MCF 10A (cell line): ENCODE measurements around the gene ZNF487. TPM values are rescaled to one million over a fixed set of nuclear protein-coding genes. Genes with fewer than 3 reads are reported as not detected.
"Not testable (repeated sequence)": the region's sequence is repeated elsewhere in the genome, so short reads cannot be mapped to it uniquely, and the experiment has no call there.

Experiments
- BruUV-seq: library from RNA; stranded (reverse); fragments of 400-500 nt; replicated peaks from 2 replicates; lab custom pipeline; 2021; lab: Mats Ljungman, UMichigan
- CTCF ChIA-PET: fragments of 300-600 bp; sonication (Branson Sonifier 250); formaldehyde crosslinking; extraction: SDS; loops from one replicate; lab custom pipeline; 2021; ENCODE audit warnings: antibody characterized with exemption, inconsistent platforms; lab: Yijun Ruan, JAX
- POLR2A ChIA-PET: fragments of 300-600, 350-650 bp; sonication (Branson Sonifier 250); formaldehyde crosslinking; extraction: SDS; loops from one replicate; lab custom pipeline; 2020; ENCODE audit warnings: antibody characterized with exemption, inconsistent platforms; lab: Yijun Ruan, JAX
- DNase-seq: peaks from one replicate; pipeline ENCODE4 v3.0.0-alpha.2; 2018; ENCODE audit not compliant: unreplicated experiment
- H3K27ac Mint-ChIP-seq: one replicate; pipeline ENCODE4 v1.8.0; 2022; ENCODE audit warnings: mild to moderate bottlenecking, low read depth, mixed read lengths; ENCODE audit not compliant: unreplicated experiment
- H3K27me3 Mint-ChIP-seq: one replicate; pipeline ENCODE4 v1.8.0; 2022; ENCODE audit warnings: mixed read lengths; ENCODE audit not compliant: insufficient read depth, unreplicated experiment
- H3K36me3 Mint-ChIP-seq: one replicate; pipeline ENCODE4 v1.8.0; 2022; ENCODE audit warnings: mild to moderate bottlenecking, moderate library complexity, mixed read lengths; ENCODE audit not compliant: insufficient read depth, unreplicated experiment
- H3K4me1 Mint-ChIP-seq: one replicate; pipeline ENCODE4 v1.8.0; 2022; ENCODE audit warnings: mixed read lengths; ENCODE audit not compliant: insufficient read depth, unreplicated experiment
- H3K4me3 Mint-ChIP-seq: one replicate; pipeline ENCODE4 v1.8.0; 2022; ENCODE audit warnings: mild to moderate bottlenecking, moderate library complexity, mixed read lengths; ENCODE audit not compliant: unreplicated experiment
- H3K9me3 Mint-ChIP-seq: one replicate; pipeline ENCODE4 v1.8.0; 2022; ENCODE audit warnings: mixed read lengths; ENCODE audit not compliant: unreplicated experiment
- intact Hi-C: fragments of 100-400 bp; cut with micrococcal nuclease; formaldehyde crosslinking; loops from 2 replicates; pipeline ENCODE4 v1.14.1; 2022
- total RNA-seq: library from RNA; stranded (reverse); gene quantifications from 2 replicates; pipeline ENCODE4 v1.2.3, GENCODE V29; 2022
- TF ChIP-seq, protein P1 (sequence below): fragments of 200-600 bp; IDR thresholded peaks from one replicate; pipeline ENCODE4 v1.8.0; 2022; ENCODE audit warnings: antibody characterized with exemption, mild to moderate bottlenecking; ENCODE audit not compliant: unreplicated experiment

Gene ZNF487
- total RNA-seq, 1 experiment from 2014 or later, result 2.2 TPM

DNA sequence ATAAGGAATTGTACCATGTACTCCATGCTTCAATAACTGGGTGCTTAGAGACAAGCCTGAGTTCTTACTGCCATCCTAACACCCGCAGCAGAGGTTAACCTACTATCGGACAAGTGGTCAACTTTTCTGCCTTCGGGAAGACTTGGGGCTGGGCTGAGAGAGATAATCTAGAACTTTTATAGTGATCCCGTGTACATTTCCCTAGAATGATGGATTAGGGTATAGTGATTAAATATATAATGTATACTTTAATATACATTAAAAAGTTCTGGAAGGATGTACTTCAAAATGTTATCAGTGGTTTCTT is 15.8 kb upstream of the ZNF487 start:
- Mint-ChIP-seq H3K27ac (peak overlapping the region; percentile 93), H3K9me3 (no peaks in the 10 kb centered on the region), H3K4me3 (peak overlapping the region; percentile 85), H3K36me3 (no peaks in the 10 kb centered on the region), H3K4me1 (peaks cover 13% of the 10 kb centered on the region), H3K27me3 (no peaks in the 10 kb centered on the region)
- BruUV-seq, result no TSS peak
- DNase-seq, result no peak
- CTCF ChIA-PET, result interaction anchor here (0.6 to 1.2 kb wide), 3 partner anchors 13 to 16 kb away, joined by 3 to 5 read pairs (median 4); partner anchors contain the start of gene ZNF487
- TF ChIP-seq, protein P1, sequence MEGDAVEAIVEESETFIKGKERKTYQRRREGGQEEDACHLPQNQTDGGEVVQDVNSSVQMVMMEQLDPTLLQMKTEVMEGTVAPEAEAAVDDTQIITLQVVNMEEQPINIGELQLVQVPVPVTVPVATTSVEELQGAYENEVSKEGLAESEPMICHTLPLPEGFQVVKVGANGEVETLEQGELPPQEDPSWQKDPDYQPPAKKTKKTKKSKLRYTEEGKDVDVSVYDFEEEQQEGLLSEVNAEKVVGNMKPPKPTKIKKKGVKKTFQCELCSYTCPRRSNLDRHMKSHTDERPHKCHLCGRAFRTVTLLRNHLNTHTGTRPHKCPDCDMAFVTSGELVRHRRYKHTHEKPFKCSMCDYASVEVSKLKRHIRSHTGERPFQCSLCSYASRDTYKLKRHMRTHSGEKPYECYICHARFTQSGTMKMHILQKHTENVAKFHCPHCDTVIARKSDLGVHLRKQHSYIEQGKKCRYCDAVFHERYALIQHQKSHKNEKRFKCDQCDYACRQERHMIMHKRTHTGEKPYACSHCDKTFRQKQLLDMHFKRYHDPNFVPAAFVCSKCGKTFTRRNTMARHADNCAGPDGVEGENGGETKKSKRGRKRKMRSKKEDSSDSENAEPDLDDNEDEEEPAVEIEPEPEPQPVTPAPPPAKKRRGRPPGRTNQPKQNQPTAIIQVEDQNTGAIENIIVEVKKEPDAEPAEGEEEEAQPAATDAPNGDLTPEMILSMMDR, result no peak
- intact Hi-C loops, result no loop called here
- POLR2A ChIA-PET, result interaction anchor here (0.6 to 4.7 kb wide), 10 partner anchors 11 to 282 kb away, joined by 3 to 74 read pairs (median 4); partner anchors contain the start of genes HNRNPF and ZNF487

DNA sequence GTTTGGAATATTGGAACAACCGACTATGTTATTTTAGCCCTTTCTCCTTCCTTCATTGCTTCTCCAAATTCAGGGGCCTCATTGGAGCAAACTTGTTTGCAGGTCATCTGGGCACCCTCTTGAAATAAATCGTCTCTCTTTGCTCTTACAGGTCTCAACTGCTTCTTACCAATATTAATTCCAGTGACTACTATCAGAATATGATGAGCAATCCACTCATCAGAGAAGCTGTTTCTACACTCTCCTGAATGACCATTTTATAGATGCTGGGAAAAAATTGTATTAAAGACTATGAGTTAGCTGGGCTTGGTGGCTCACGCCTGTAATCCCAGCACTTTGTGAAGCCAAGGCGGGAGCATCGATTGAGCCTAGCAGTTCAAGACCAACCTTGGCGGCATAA is 15.4 kb upstream of the ZNF487 start:
- ChIA-PET CTCF (interaction anchor here (0.6 to 1.2 kb wide), 3 partner anchors 14 to 16 kb away, joined by 3 to 5 read pairs (median 4); partner anchors contain the start of gene ZNF487), POLR2A (interaction anchor here (0.8 to 4.7 kb wide), 4 partner anchors 11 to 20 kb away, joined by 3 to 74 read pairs (median 10); partner anchors contain the start of genes HNRNPF and ZNF487)
- H3K9me3 Mint-ChIP-seq, result no peaks in the 10 kb centered on the region
- peak overlapping the region; percentile 85 for H3K4me3 Mint-ChIP-seq
- H3K27me3 Mint-ChIP-seq, result no peaks in the 10 kb centered on the region
- H3K27ac Mint-ChIP-seq, result peak overlapping the region; percentile 93
- intact Hi-C loops, result no loop called here
- BruUV-seq, result no TSS peak
- DNase-seq, result no peak
- no peaks in the 10 kb centered on the region for H3K36me3 Mint-ChIP-seq
- H3K4me1 Mint-ChIP-seq, result peaks cover 13% of the 10 kb centered on the region
- TF ChIP-seq, protein P1, result no peak

DNA sequence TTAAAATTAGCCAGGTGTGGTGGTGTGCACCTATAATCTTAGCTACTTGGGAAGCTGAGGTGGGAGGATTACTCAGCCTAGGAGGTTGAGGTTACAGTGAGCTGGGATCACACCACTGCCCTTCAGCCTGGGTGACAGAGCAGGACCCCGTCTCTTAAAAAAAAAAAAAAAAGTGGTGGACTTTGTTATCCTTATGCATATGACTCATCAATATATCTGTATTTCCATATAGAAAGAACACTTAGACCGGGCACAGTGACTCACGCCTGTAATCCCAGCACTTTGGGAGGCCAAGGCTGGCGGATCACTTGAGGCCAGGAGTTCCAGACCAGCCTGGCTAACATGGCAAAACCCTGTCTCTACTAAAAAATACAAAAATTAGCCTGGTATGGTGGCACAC is 15.0 kb upstream of the ZNF487 start:
- H3K36me3 Mint-ChIP-seq, H3K4me3 Mint-ChIP-seq, BruUV-seq, intact Hi-C loops, H3K9me3 Mint-ChIP-seq, H3K27me3 Mint-ChIP-seq, DNase-seq: not testable (repeated sequence)
- ChIA-PET POLR2A (interaction anchor here (0.8 to 4.7 kb wide), 4 partner anchors 11 to 20 kb away, joined by 3 to 74 read pairs (median 10); partner anchors contain the start of genes HNRNPF and ZNF487), CTCF (interaction anchor here (1.0 kb wide), 1 partner anchor 14 kb away, joined by 4 read pairs; no protein-coding TSS in a partner anchor)
- Mint-ChIP-seq H3K27ac (peak overlapping the region; percentile 93), H3K4me1 (peaks cover 13% of the 10 kb centered on the region)

DNA sequence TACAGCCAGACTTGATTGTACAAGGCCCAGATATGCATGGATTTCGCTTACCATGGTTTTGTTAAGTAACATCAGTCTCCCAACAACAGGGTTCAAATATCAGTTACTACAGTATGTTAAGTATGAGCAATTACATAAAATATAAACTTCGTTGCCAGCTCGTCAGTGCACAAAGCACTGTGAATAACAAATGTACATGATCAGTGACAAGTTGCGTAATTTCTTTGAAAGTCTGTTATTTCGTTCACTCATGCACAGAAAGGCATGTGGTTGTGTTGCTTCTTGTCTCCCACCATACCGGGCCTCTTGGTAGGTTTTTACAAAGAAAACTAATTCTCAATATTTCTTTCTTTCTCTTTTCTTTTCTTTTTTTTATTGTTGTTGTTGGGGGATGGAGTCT is 12.5 kb upstream of the ZNF487 start:
- H3K27me3 Mint-ChIP-seq, result no peaks in the 10 kb centered on the region
- no peak overlapping the region for H3K4me3 Mint-ChIP-seq
- ChIA-PET CTCF (no interaction called here), POLR2A (no interaction called here)
- H3K4me1 Mint-ChIP-seq, result peaks cover 13% of the 10 kb centered on the region
- TF ChIP-seq, protein P1, result no peak
- DNase-seq, result no peak
- intact Hi-C loops, result no loop called here
- no peak overlapping the region for H3K27ac Mint-ChIP-seq
- H3K9me3 Mint-ChIP-seq, result no peaks in the 10 kb centered on the region
- BruUV-seq, result no TSS peak
- H3K36me3 Mint-ChIP-seq, result no peaks in the 10 kb centered on the region

DNA sequence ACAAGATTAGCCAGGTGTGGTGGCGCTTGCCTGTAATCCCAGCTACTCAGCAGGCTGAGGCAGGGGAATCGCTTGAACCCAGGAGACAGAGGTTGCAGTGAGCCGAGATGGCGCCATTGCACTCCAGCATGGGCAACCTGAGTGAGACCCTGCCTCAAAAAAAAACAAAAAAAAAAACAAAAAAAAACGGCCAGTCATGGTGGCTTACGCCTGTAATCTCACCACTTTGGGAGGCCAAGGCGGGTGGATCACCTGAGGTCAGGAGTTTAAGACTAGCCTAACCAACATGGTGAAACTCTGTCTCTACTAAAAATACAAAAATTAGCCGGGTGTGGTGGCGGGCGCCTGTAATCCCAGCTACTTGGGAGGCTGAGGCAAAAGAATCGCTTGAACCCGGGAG is 10.4 kb upstream of the ZNF487 start:
- H3K9me3 Mint-ChIP-seq, H3K4me3 Mint-ChIP-seq, CTCF ChIA-PET, BruUV-seq, H3K27ac Mint-ChIP-seq, DNase-seq, H3K4me1 Mint-ChIP-seq, POLR2A ChIA-PET, H3K36me3 Mint-ChIP-seq, intact Hi-C loops, H3K27me3 Mint-ChIP-seq: not testable (repeated sequence)
